ENCODE measurements around the gene SAMMSON. TPM values are rescaled to one million over a fixed set of nuclear protein-coding genes. Genes with fewer than 3 reads are reported as not detected.

SAMMSON gene
- total RNA-seq, 2 donors from 2014 or later, result 0.42 TPM; not detected in 1

GRCh38 chr3:69983546-69984265, 15.8 kb upstream of the SAMMSON start:
- WGBS, 2 experiments (ENCODE audit: insufficient coverage in 1 of 2, insufficient read length in 1 of 2), result 94 to 95% methylated on average over 2 to 5 of the region's 5 CpGs
- no peaks in the 10 kb centered on the region for H3K36me3 ChIP-seq (ENCODE audit: control insufficient read depth, insufficient read depth, low read length)
- H3K27ac ChIP-seq (ENCODE audit: low read depth, low read length), result no peak overlapping the region
- Mint-ChIP-seq H3K27ac (no peak overlapping the region), H3K27me3 (ENCODE audit: insufficient read depth) (no peaks in the 10 kb centered on the region), H3K36me3 (ENCODE audit: low read depth) (no peaks in the 10 kb centered on the region), H3K4me1 (peaks cover 9% of the 10 kb centered on the region), H3K9me3 (peaks cover 3% of the 10 kb centered on the region), H3K4me3 (no peak overlapping the region)
- no peaks in the 10 kb centered on the region for H3K4me1 ChIP-seq (ENCODE audit: control insufficient read depth, insufficient read depth, low read length)
- no peak overlapping the region for H3K9ac ChIP-seq (ENCODE audit: extremely low read depth, low read length, poor library complexity, severe bottlenecking)
- H3K9me3 ChIP-seq (ENCODE audit: control insufficient read depth, low read length), result no peaks in the 10 kb centered on the region
- no peak overlapping the region for H3K4me3 ChIP-seq (ENCODE audit: low read length)
- TF ChIP-seq CTCF (conservative IDR thresholded peaks at IDR 0.05), result no peak
- DNase-seq, result no peak
- no peaks in the 10 kb centered on the region for H3K27me3 ChIP-seq (ENCODE audit: control insufficient read depth, insufficient read depth, low read length, poor library complexity, severe bottlenecking)

- H3K9me3 ChIP-seq (ENCODE audit: control insufficient read depth, low read length), result no peaks in the 10 kb centered on the region
- Mint-ChIP-seq H3K9me3 (no peaks in the 10 kb centered on the region), H3K27ac (no peak overlapping the region), H3K4me1 (peaks cover 9% of the 10 kb centered on the region), H3K4me3 (no peak overlapping the region), H3K27me3 (ENCODE audit: insufficient read depth) (no peaks in the 10 kb centered on the region), H3K36me3 (ENCODE audit: low read depth) (no peaks in the 10 kb centered on the region)
- no peak overlapping the region for H3K9ac ChIP-seq (ENCODE audit: extremely low read depth, low read length, poor library complexity, severe bottlenecking)
- no peaks in the 10 kb centered on the region for H3K27me3 ChIP-seq (ENCODE audit: control insufficient read depth, insufficient read depth, low read length, poor library complexity, severe bottlenecking)
- TF ChIP-seq CTCF (conservative IDR thresholded peaks at IDR 0.05), result no peak
- no peak overlapping the region for H3K27ac ChIP-seq (ENCODE audit: low read depth, low read length)
- H3K36me3 ChIP-seq (ENCODE audit: control insufficient read depth, insufficient read depth, low read length), result no peaks in the 10 kb centered on the region
- H3K4me1 ChIP-seq (ENCODE audit: control insufficient read depth, insufficient read depth, low read length), result no peaks in the 10 kb centered on the region
- H3K4me3 ChIP-seq (ENCODE audit: low read length), result no peak overlapping the region
- WGBS, 2 experiments (ENCODE audit: insufficient coverage in 1 of 2, insufficient read length in 1 of 2), result 93 to 100% methylated on average over 2 to 4 of the region's 4 CpGs
- no peak for DNase-seq
Observed at GRCh38 chr3:69985266-69985665, 14.3 kb upstream of the SAMMSON start.

GRCh38 chr3:69986419-69986818, 13.1 kb upstream of the SAMMSON start:
- TF ChIP-seq CTCF (conservative IDR thresholded peaks at IDR 0.05), result no peak
- Mint-ChIP-seq H3K9me3 (no peaks in the 10 kb centered on the region), H3K4me1 (peaks cover 9% of the 10 kb centered on the region), H3K27ac (no peak overlapping the region), H3K27me3 (ENCODE audit: insufficient read depth) (no peaks in the 10 kb centered on the region), H3K36me3 (ENCODE audit: low read depth) (no peaks in the 10 kb centered on the region), H3K4me3 (no peak overlapping the region)
- H3K9ac ChIP-seq (ENCODE audit: extremely low read depth, low read length, poor library complexity, severe bottlenecking), result no peak overlapping the region
- WGBS, 2 experiments (ENCODE audit: insufficient coverage in 1 of 2, insufficient read length in 1 of 2), result 92 to 95% methylated on average over 5 to 6 of the region's 6 CpGs
- H3K4me1 ChIP-seq (ENCODE audit: control insufficient read depth, insufficient read depth, low read length), result no peaks in the 10 kb centered on the region
- no peak for DNase-seq
- no peaks in the 10 kb centered on the region for H3K9me3 ChIP-seq (ENCODE audit: control insufficient read depth, low read length)
- no peak overlapping the region for H3K4me3 ChIP-seq (ENCODE audit: low read length)
- no peak overlapping the region for H3K27ac ChIP-seq (ENCODE audit: low read depth, low read length)
- H3K27me3 ChIP-seq (ENCODE audit: control insufficient read depth, insufficient read depth, low read length, poor library complexity, severe bottlenecking), result no peaks in the 10 kb centered on the region
- H3K36me3 ChIP-seq (ENCODE audit: control insufficient read depth, insufficient read depth, low read length), result no peaks in the 10 kb centered on the region
